NCI-H2227 treated with DMSO at 0.1 percent for 48 hours (cell line): ENCODE measurements around the gene LRRC41.
"Not testable (repeated sequence)": the region's sequence is repeated elsewhere in the genome, so short reads cannot be mapped to it uniquely, and the experiment has no call there.

Experiments
- DNase-seq: peaks from one replicate; lab custom pipeline; 2025; lab: John Stamatoyannopoulos, UW

LRRC41 gene

DNA sequence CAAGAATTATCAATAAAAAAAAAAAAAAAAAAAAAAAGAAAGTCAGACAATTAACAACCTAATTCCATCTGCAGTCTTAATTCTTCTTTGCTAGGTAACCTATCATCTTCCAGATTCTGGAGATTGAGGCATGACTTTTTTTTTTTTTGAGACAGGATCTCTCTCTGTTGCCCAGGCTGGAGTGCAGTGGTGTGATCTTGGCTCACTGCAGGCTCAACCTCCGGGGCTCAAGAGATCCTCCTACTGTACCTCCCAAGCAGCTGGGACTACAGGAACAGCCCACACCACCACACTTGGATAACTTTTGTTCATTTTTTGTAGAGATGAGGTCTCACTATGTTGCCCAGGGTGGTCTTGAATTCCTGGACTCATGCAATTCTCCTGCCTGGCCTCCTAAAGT lies 60.5 kb downstream of the LRRC41 start:
- DNase-seq: no peak

GRCh38 chr1:46241733-46242132 lies 61.7 kb downstream of the LRRC41 start:
- not testable (repeated sequence) for DNase-seq

- DNase-seq: not testable (repeated sequence)
Observed at GRCh38 chr1:46238865-46239264, 64.6 kb downstream of the LRRC41 start.

- DNase-seq: no peak
Observed at GRCh38 chr1:46236882-46237281, 66.5 kb downstream of the LRRC41 start.

DNA sequence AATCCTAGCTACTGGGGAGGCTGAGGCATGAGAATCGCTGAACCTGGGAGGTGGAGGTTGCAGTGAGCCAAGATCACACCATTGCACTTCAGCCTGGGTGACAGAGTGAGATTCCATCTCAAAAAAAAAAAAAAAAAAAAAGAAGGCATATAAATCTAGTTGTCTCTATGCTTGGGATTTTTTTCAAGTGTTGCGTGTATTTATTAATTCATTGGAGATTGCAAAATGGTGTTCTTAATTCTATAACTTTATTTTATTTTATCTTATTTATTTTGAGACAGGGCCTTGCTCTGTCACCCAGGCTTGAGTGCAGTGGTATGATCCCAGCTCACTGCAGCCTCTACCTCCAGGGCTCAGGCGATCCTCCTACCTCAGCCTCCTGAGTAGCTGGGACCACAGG lies 72.2 kb downstream of the LRRC41 start:
- DNase-seq: not testable (repeated sequence)
